GM18867 (cell line): ENCODE data around the gene S100A8.

Experiments used
- ATAC-seq: cut with Tn5 transposase; IDR thresholded peaks from one replicate; pipeline ENCODE4 v1.9.1; 2021; ENCODE audit warnings: mild to moderate bottlenecking, moderate library complexity; ENCODE audit not compliant: unreplicated experiment

Gene S100A8

GRCh38 chr1:153393926-153394325, 3.1 kb upstream of the S100A8 start:
- no peak for ATAC-seq

GRCh38 chr1:153392822-153393221, 1.9 kb upstream of the S100A8 start:
- ATAC-seq, result no peak

GRCh38 chr1:153392258-153392657, 1.4 kb upstream of the S100A8 start:
- ATAC-seq, result no peak

GRCh38 chr1:153389973-153390879, 647 bp downstream of the S100A8 start:
- ATAC-seq, result no peak

- ATAC-seq, result no peak
Observed at GRCh38 chr1:153389401-153389800, 1.5 kb downstream of the S100A8 start.

- ATAC-seq, result no peak
Observed at GRCh38 chr1:153387785-153388184, 3.1 kb downstream of the S100A8 start.

GRCh38 chr1:153387001-153387400, 3.9 kb downstream of the S100A8 start:
- ATAC-seq, result no peak

- no peak for ATAC-seq
Observed at GRCh38 chr1:153386500-153386901, 4.4 kb downstream of the S100A8 start.

- no peak for ATAC-seq
Observed at GRCh38 chr1:153384958-153385580, 5.8 kb downstream of the S100A8 start.

GRCh38 chr1:153380711-153381110, 10.2 kb downstream of the S100A8 start:
- no peak for ATAC-seq

GRCh38 chr1:153379591-153379990, 11.3 kb downstream of the S100A8 start:
- no peak for ATAC-seq

- no peak for ATAC-seq
Observed at GRCh38 chr1:153375511-153375910, 15.4 kb downstream of the S100A8 start, which contains the start of gene S100A12. Gene S100A12 (minus strand): TSS chr1:153375621. CDS start chr1:153374592, 1,029 bp downstream.

GRCh38 chr1:153374071-153374470, 16.8 kb downstream of the S100A8 start:
- no peak for ATAC-seq

GRCh38 chr1:153372571-153372970, 18.3 kb downstream of the S100A8 start:
- no peak for ATAC-seq

- no peak for ATAC-seq
Observed at GRCh38 chr1:153371231-153371630, 19.6 kb downstream of the S100A8 start.

- ATAC-seq, result no peak
Observed at GRCh38 chr1:153370146-153370545, 20.7 kb downstream of the S100A8 start.

- ATAC-seq, result no peak
Observed at GRCh38 chr1:153368495-153368894, 22.4 kb downstream of the S100A8 start.

GRCh38 chr1:153367090-153367489, 23.8 kb downstream of the S100A8 start:
- no peak for ATAC-seq

- ATAC-seq, result no peak
Observed at GRCh38 chr1:153366261-153366660, 24.6 kb downstream of the S100A8 start.

- ATAC-seq, result no peak
Observed at GRCh38 chr1:153365696-153366095, 25.2 kb downstream of the S100A8 start.

- ATAC-seq, result no peak
Observed at GRCh38 chr1:153364766-153365666, 25.9 kb downstream of the S100A8 start.
